ENCODE data around the gene BBS9. TPM values are rescaled to one million over a fixed set of nuclear protein-coding genes. Genes with fewer than 3 reads are reported as not detected.

BBS9 gene
- total RNA-seq, 1 experiment from 2014 or later, result 26.4 TPM

DNA sequence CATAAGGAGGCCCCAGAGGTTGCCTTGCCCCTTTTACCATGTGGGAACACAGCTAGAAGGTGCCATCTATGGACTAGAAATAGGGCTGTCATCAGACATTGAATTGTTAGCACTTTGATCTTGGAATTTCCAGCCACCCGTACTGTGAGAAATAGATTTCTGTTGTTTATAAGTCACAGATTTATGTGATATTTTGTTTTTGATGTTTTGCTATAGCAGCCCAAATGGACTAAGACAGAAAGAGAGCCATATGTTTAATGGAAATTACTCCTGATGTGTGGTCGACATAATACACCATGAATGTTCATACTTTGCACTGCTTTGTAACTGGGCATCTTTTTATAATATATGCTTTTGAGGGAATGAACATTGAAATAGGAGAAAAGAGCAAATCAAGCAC lies 302.2 kb downstream of the BBS9 start:
- H4K8ac ChIP-seq (replicated peaks; ENCODE audit: insufficient read length, low read depth, low read length), result no peak overlapping the region
- H3K4ac ChIP-seq (ENCODE audit: low read depth, low read length), result no peak overlapping the region
- no peaks in the 10 kb centered on the region for H3K9me3 ChIP-seq (ENCODE audit: control insufficient read depth, low read depth, low read length)
- Mint-ChIP-seq H3K27ac (no peak overlapping the region; a peak in 1 of 7 replicates), H3K27me3 (ENCODE audit: low read depth) (no peaks in the 10 kb centered on the region; the same call in 1 of the 2 replicates), H3K4me1 (no peaks in the 10 kb centered on the region), H3K4me3 (no peak overlapping the region), H3K9me3 (no peaks in the 10 kb centered on the region), H3K36me3 (ENCODE audit: insufficient read depth in 1 of 3, low read depth in 3 of 3) (no peaks in the 10 kb centered on the region)
- no peak overlapping the region for H2AFZ ChIP-seq (ENCODE audit: low read length)
- TF ChIP-seq, protein P1, sequence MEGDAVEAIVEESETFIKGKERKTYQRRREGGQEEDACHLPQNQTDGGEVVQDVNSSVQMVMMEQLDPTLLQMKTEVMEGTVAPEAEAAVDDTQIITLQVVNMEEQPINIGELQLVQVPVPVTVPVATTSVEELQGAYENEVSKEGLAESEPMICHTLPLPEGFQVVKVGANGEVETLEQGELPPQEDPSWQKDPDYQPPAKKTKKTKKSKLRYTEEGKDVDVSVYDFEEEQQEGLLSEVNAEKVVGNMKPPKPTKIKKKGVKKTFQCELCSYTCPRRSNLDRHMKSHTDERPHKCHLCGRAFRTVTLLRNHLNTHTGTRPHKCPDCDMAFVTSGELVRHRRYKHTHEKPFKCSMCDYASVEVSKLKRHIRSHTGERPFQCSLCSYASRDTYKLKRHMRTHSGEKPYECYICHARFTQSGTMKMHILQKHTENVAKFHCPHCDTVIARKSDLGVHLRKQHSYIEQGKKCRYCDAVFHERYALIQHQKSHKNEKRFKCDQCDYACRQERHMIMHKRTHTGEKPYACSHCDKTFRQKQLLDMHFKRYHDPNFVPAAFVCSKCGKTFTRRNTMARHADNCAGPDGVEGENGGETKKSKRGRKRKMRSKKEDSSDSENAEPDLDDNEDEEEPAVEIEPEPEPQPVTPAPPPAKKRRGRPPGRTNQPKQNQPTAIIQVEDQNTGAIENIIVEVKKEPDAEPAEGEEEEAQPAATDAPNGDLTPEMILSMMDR (conservative IDR thresholded peaks at IDR 0.05), result no peak
- no peak overlapping the region for H3K18ac ChIP-seq (ENCODE audit: insufficient read length, low read depth, low read length)
- no peaks in the 10 kb centered on the region for H3K4me1 ChIP-seq (ENCODE audit: insufficient read depth, low read length)
- H4K5ac ChIP-seq (ENCODE audit: insufficient read length, low read depth, low read length), result no peak overlapping the region
- no peak overlapping the region for H2BK120ac ChIP-seq (ENCODE audit: low read depth, low read length, poor library complexity, severe bottlenecking)
- no peak overlapping the region for H3T11ph ChIP-seq (ENCODE audit: low read length)
- no peaks in the 10 kb centered on the region for H3K23me2 ChIP-seq (ENCODE audit: insufficient read length, low read depth, low read length, poor library complexity, severe bottlenecking)
- H3K27ac ChIP-seq (ENCODE audit: insufficient read length, low read depth, low read length), result no peak overlapping the region
- no peak overlapping the region for H3K9ac ChIP-seq (ENCODE audit: extremely low read depth, insufficient read length, low read length)
- H3K4me2 ChIP-seq (ENCODE audit: insufficient read depth, insufficient read length, low read length), result no peak overlapping the region
- H2AK5ac ChIP-seq (ENCODE audit: insufficient read length, low read length), result no peak overlapping the region
- DNase-seq, result no peak
- H3K27me3 ChIP-seq (ENCODE audit: insufficient read depth, low read length), result no peaks in the 10 kb centered on the region
- H4K91ac ChIP-seq (ENCODE audit: insufficient read length, low read depth, low read length), result no peak overlapping the region
- no peak overlapping the region for H2BK5ac ChIP-seq (ENCODE audit: insufficient read length, low read length)
- no peaks in the 10 kb centered on the region for H3K79me1 ChIP-seq (ENCODE audit: insufficient read depth, low read depth, low read length, poor library complexity, severe bottlenecking)
- H3K14ac ChIP-seq (ENCODE audit: insufficient read depth, low read length), result no peak overlapping the region
- no peaks in the 10 kb centered on the region for H4K20me1 ChIP-seq (ENCODE audit: control insufficient read depth, insufficient read depth, insufficient read length)
- H2BK15ac ChIP-seq (ENCODE audit: low read depth, low read length), result no peak overlapping the region
- no peak overlapping the region for H3K23ac ChIP-seq (ENCODE audit: insufficient read length, low read depth, low read length)
- H3K56ac ChIP-seq (ENCODE audit: insufficient read length, low read depth, low read length), result no peak overlapping the region
- no CpG with 5 or more reads among the region's 2 CpGs for WGBS (ENCODE audit: extremely low coverage, insufficient read length, low lambda C conversion rate)
- no peaks in the 10 kb centered on the region for H3K79me2 ChIP-seq (ENCODE audit: insufficient read depth, low read length)
- H2BK20ac ChIP-seq (ENCODE audit: low read depth, low read length, poor library complexity, severe bottlenecking), result no peak overlapping the region
- H2BK12ac ChIP-seq (ENCODE audit: insufficient read length, low read depth, low read length), result no peak overlapping the region
